ENCODE measurements around the gene NAA16. TPM values are rescaled to one million over a fixed set of nuclear protein-coding genes. Genes with fewer than 3 reads are reported as not detected.
"Not testable (repeated sequence)": the region's sequence is repeated elsewhere in the genome, so short reads cannot be mapped to it uniquely, and the experiment has no call there.

NAA16 gene
- total RNA-seq, 1 donor from 2014 or later = 22.8 TPM

- not testable (repeated sequence) for H3K27me3 Mint-ChIP-seq (ENCODE audit: unreplicated experiment); H3K27ac Mint-ChIP-seq (ENCODE audit: unreplicated experiment); H3K4me3 Mint-ChIP-seq (ENCODE audit: unreplicated experiment); DNase-seq (ENCODE audit: extremely low spot score, unreplicated experiment); H3K9me3 Mint-ChIP-seq (ENCODE audit: unreplicated experiment); H3K4me1 Mint-ChIP-seq (ENCODE audit: unreplicated experiment); H3K36me3 Mint-ChIP-seq (ENCODE audit: unreplicated experiment)
Measured at GRCh38 chr13:41424675-41425074, 113.6 kb downstream of the NAA16 start.

GRCh38 chr13:41426047-41426446 is 115.0 kb downstream of the NAA16 start:
- DNase-seq (ENCODE audit: extremely low spot score, unreplicated experiment) = no peak
- Mint-ChIP-seq H3K4me3 (ENCODE audit: unreplicated experiment) (no peak overlapping the region), H3K27me3 (ENCODE audit: unreplicated experiment) (peaks cover 3% of the 10 kb centered on the region), H3K4me1 (ENCODE audit: unreplicated experiment) (no peaks in the 10 kb centered on the region), H3K27ac (ENCODE audit: unreplicated experiment) (no peak overlapping the region), H3K36me3 (ENCODE audit: unreplicated experiment) (no peaks in the 10 kb centered on the region), H3K9me3 (ENCODE audit: unreplicated experiment) (peaks cover 5% of the 10 kb centered on the region)
- TF ChIP-seq, protein P1, sequence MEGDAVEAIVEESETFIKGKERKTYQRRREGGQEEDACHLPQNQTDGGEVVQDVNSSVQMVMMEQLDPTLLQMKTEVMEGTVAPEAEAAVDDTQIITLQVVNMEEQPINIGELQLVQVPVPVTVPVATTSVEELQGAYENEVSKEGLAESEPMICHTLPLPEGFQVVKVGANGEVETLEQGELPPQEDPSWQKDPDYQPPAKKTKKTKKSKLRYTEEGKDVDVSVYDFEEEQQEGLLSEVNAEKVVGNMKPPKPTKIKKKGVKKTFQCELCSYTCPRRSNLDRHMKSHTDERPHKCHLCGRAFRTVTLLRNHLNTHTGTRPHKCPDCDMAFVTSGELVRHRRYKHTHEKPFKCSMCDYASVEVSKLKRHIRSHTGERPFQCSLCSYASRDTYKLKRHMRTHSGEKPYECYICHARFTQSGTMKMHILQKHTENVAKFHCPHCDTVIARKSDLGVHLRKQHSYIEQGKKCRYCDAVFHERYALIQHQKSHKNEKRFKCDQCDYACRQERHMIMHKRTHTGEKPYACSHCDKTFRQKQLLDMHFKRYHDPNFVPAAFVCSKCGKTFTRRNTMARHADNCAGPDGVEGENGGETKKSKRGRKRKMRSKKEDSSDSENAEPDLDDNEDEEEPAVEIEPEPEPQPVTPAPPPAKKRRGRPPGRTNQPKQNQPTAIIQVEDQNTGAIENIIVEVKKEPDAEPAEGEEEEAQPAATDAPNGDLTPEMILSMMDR (IDR thresholded peaks at IDR 0.05) = no peak

Other genes with a start within 250 kb of the NAA16 start
- 6.9 TPM in 2 replicates for gene WBP4, start 249.8 kb upstream of the NAA16 start, total RNA-seq
- 9.7 and 10.5 TPM in 2 replicates for gene KBTBD6, start 178.5 kb upstream of the NAA16 start, total RNA-seq
- 12.2 and 14.0 TPM in 2 replicates for gene KBTBD7, start 116.7 kb upstream of the NAA16 start, total RNA-seq
- gene MTRF1, start 47.7 kb upstream of the NAA16 start, total RNA-seq = 9.8 and 12.9 TPM in 2 replicates
- gene RGCC, start 146.3 kb downstream of the NAA16 start, total RNA-seq = 1.3 and 1.6 TPM in 2 replicates